Body of pancreas (tissue), 4 donors: Measurements from ENCODE around the gene SYK. TPM values are rescaled to one million over a fixed set of nuclear protein-coding genes. Genes with fewer than 3 reads are reported as not detected.

ENCODE experiments used
- ATAC-seq: fragments of 150-250 bp; one replicate; pipeline ENCODE4 v1.9.1; 2016
- DNase-seq, 4 donors: peaks; one replicate each; pipeline ENCODE4 v3.0.0-alpha.2; 2019
- H3K27ac ChIP-seq, 4 donors: fragments of 200-600 bp; sonication (generic); 1 replicate in 3 of 4; 2 replicates in 1 of 4; pipeline versions ENCODE4 v1.5.1 to v1.6.1; 2016 to 2019; ENCODE audit warnings: mild to moderate bottlenecking in 1 of 4, mixed read lengths in 1 of 4, moderate library complexity in 1 of 4
- H3K27me3 ChIP-seq, 2 donors: fragments of 200-600 bp; sonication (generic); one replicate each; pipeline ENCODE4 v1.6.0; 2016; ENCODE audit warnings: mild to moderate bottlenecking in 1 of 2
- H3K36me3 ChIP-seq, 2 donors: fragments of 200-600 bp; sonication (generic); replicated peaks in 1 of 2; 2 replicates each; pipeline ENCODE4 v1.5.1; 2016; ENCODE audit warnings: low read depth in 2 of 2; ENCODE audit not compliant: insufficient read depth in 1 of 2
- H3K4me1 ChIP-seq: fragments of 200-600 bp; sonication (generic); one replicate; pipeline ENCODE4 v1.6.0; 2016
- H3K4me3 ChIP-seq, 2 donors: fragments of 200-600 bp; sonication (generic); 1 replicate in 1 of 2; 2 replicates in 1 of 2; pipeline ENCODE4 v1.5.1; 2016 to 2019
- H3K9me3 ChIP-seq, 3 donors: fragments of 200-600 bp; sonication (generic); 1 replicate in 2 of 3; 2 replicates in 1 of 3; pipeline ENCODE4 v1.5.1; 2016
- CTCF ChIP-seq, 7 experiments: fragments of 450-650 bp in 4 of 7; fragments of 200-600 bp in 3 of 7; sonication (generic) in 3 of 7; IDR thresholded peaks; one replicate each; pipeline ENCODE4 v1.5.1; 2016 to 2019; ENCODE audit warnings: antibody characterized with exemption in 7 of 7
- POLR2A ChIP-seq, 3 donors: fragments of 450-650 bp; IDR thresholded peaks; one replicate each; pipeline ENCODE4 v1.6.1; 2016; ENCODE audit warnings: antibody characterized with exemption in 3 of 3, mild to moderate bottlenecking in 2 of 3
- WGBS, 2 donors: methylation state at CpG; one replicate each; pipeline ENCODE4 v1.1.5; 2017; 5-methylcytosine and 5-hydroxymethylcytosine counted together
- intact Hi-C: fragments of 100-400 bp; cut with DNase I; formaldehyde crosslinking; loops from one replicate; pipeline ENCODE4 v1.15.1; 2023
- total RNA-seq, 2 donors: library from RNA; depleted of rRNA; stranded (reverse); fragments of >200 nt; gene quantifications; one replicate each; pipeline ENCODE4 v1.1.0, GENCODE V29; 2016

Gene SYK
- total RNA-seq, 2 donors from 2014 or later, result 10.5 to 11.2 TPM

- peaks cover 4% of the 10 kb centered on the region for H3K4me1 ChIP-seq
- no peak for ATAC-seq
- WGBS, 2 donors, result 80 to 86% methylated on average over 4 of the region's 4 CpGs
- H3K27ac ChIP-seq, result no peak overlapping the region
- no peaks in the 10 kb centered on the region for H3K9me3 ChIP-seq
- DNase-seq, result no peak
- H3K27me3 ChIP-seq, result no peaks in the 10 kb centered on the region
- no peaks in the 10 kb centered on the region for H3K36me3 ChIP-seq
- TF ChIP-seq CTCF (IDR thresholded peaks at IDR 0.05), result no peak
- no peak for TF ChIP-seq POLR2A (IDR thresholded peaks at IDR 0.05)
- intact Hi-C loops, result no loop called here
- H3K4me3 ChIP-seq, result no peak overlapping the region
Measured at GRCh38 chr9:90907790-90908189, 106.2 kb downstream of the SYK start.

- no peak for TF ChIP-seq CTCF (IDR thresholded peaks at IDR 0.05)
- TF ChIP-seq POLR2A (IDR thresholded peaks at IDR 0.05), result no peak
- Histone ChIP-seq H3K27me3 (no peaks in the 10 kb centered on the region), H3K4me3 (no peak overlapping the region), H3K36me3 (no peaks in the 10 kb centered on the region), H3K4me1 (peaks cover 4% of the 10 kb centered on the region), H3K9me3 (no peaks in the 10 kb centered on the region), H3K27ac (no peak overlapping the region)
- WGBS, 2 donors, result 78 to 87% methylated on average over 4 of the region's 4 CpGs
- no peak for DNase-seq
- ATAC-seq, result no peak
- intact Hi-C loops, result no loop called here
Measured at GRCh38 chr9:90909225-90909624, 107.6 kb downstream of the SYK start.

- DNase-seq (no peak), ATAC-seq (no peak)
- Histone ChIP-seq H3K9me3 (no peaks in the 10 kb centered on the region), H3K36me3 (no peaks in the 10 kb centered on the region), H3K4me3 (no peak overlapping the region), H3K4me1 (peaks cover 3% of the 10 kb centered on the region), H3K27me3 (no peaks in the 10 kb centered on the region), H3K27ac (no peak overlapping the region)
- intact Hi-C loops, result loop anchor here (5.0 kb wide), 2 partner anchors 522 to 777 kb away; no protein-coding TSS in a partner anchor
- no peak for TF ChIP-seq CTCF (IDR thresholded peaks at IDR 0.05)
- TF ChIP-seq POLR2A (IDR thresholded peaks at IDR 0.05), result no peak
- WGBS, 2 donors, result 59 to 83% methylated on average over 3 of the region's 3 CpGs
Measured at GRCh38 chr9:90909747-90910283, 108.2 kb downstream of the SYK start.

- H3K36me3 ChIP-seq, result no peaks in the 10 kb centered on the region
- H3K27me3 ChIP-seq, result no peaks in the 10 kb centered on the region
- intact Hi-C loops, result loop anchor here (5.0 kb wide), 2 partner anchors 518 to 773 kb away; no protein-coding TSS in a partner anchor
- H3K27ac ChIP-seq, result no peak overlapping the region
- H3K9me3 ChIP-seq, result no peaks in the 10 kb centered on the region
- 73% methylated on average over 9 of the region's 14 CpGs; no CpG with 5 or more reads in 1 of the 2 donors for WGBS, 2 donors
- ATAC-seq (peak; percentile 5), DNase-seq (no peak)
- no peaks in the 10 kb centered on the region for H3K4me1 ChIP-seq
- TF ChIP-seq POLR2A (IDR thresholded peaks at IDR 0.05), result no peak
- TF ChIP-seq CTCF (IDR thresholded peaks at IDR 0.05), result no peak
- H3K4me3 ChIP-seq, result no peak overlapping the region
Measured at GRCh38 chr9:90914196-90914595, 112.6 kb downstream of the SYK start.

GRCh38 chr9:90914868-90915483 lies 113.4 kb downstream of the SYK start:
- H3K27me3 ChIP-seq, result no peaks in the 10 kb centered on the region
- WGBS, 2 donors, result 2 to 9% methylated on average over 7 of the region's 7 CpGs
- no peak overlapping the region for H3K4me3 ChIP-seq
- ATAC-seq (peak; percentile 91), DNase-seq (peak; percentile 78 to 84 (median 80))
- peak; percentile 85 to 97 (median 96) for TF ChIP-seq CTCF (IDR thresholded peaks at IDR 0.05)
- TF ChIP-seq POLR2A (IDR thresholded peaks at IDR 0.05), result no peak
- intact Hi-C loops, result loop anchor here (5.0 kb wide), 2 partner anchors 517 to 772 kb away; no protein-coding TSS in a partner anchor
- no peaks in the 10 kb centered on the region for H3K36me3 ChIP-seq
- H3K27ac ChIP-seq, result no peak overlapping the region
- H3K9me3 ChIP-seq, result no peaks in the 10 kb centered on the region
- no peaks in the 10 kb centered on the region for H3K4me1 ChIP-seq
